K562 (cell line): ENCODE measurements around the gene MAPK1IP1L. TPM values are rescaled to one million over a fixed set of nuclear protein-coding genes. Genes with fewer than 3 reads are reported as not detected.
A peak's percentile ranks its signal among the peaks of the same experiment; 100 is the strongest.

Source experiments
- CBFA2T2 ChIP-seq: fragments of 450-650 bp; conservative IDR thresholded peaks from 2 replicates; pipeline ENCODE4 v1.6.1; 2017; ENCODE audit warnings: mild to moderate bottlenecking
- ELF2 ChIP-seq: fragments of 250-450 bp; sonication (Bioruptor Pico); IDR thresholded peaks from 2 replicates; pipeline ENCODE4 v1.5.0; 2021; ENCODE audit warnings: mild to moderate bottlenecking
- HNRNPL ChIP-seq: fragments of 200-400 bp; formaldehyde crosslinking; IDR thresholded peaks from 2 replicates; pipeline ENCODE4 v1.6.1; 2017; ENCODE audit warnings: low read depth, mild to moderate bottlenecking, low read length
- MTF1 ChIP-seq: fragments of 250-450 bp; sonication (Bioruptor Pico); IDR thresholded peaks from 2 replicates; pipeline ENCODE4 v1.9.0; 2021; ENCODE audit warnings: moderate library complexity, mild to moderate bottlenecking, inconsistent platforms, borderline replicate concordance
- MYC ChIP-seq, 2 experiments: fragments of 250-450 bp in 1 of 2; sonication (Bioruptor Pico) in 1 of 2; IDR thresholded peaks; 2 replicates each; pipeline versions ENCODE4 v1.5.1 to v1.6.1; 2012 to 2021; ENCODE audit warnings: low read depth in 2 of 2, borderline replicate concordance in 1 of 2, improper control_type of control experiment in 1 of 2, low read length in 1 of 2, mild to moderate bottlenecking in 1 of 2, moderate library complexity in 1 of 2
- PHF8 ChIP-seq: fragments of 200-600 bp; sonication (generic); IDR thresholded peaks from 2 replicates; pipeline ENCODE4 v1.6.1; 2012; ENCODE audit warnings: mixed run types, mild to moderate bottlenecking, inconsistent platforms, low read length, moderate library complexity, borderline replicate concordance
- ZBTB7A ChIP-seq: IDR thresholded peaks from 2 replicates; pipeline ENCODE4 v1.6.1; 2011; ENCODE audit warnings: low read depth, mild to moderate bottlenecking, low read length, moderate library complexity, borderline replicate concordance; ENCODE audit not compliant: control insufficient read depth
- polyA plus RNA-seq, 8 experiments: library from polyadenylated mRNA; depleted of rRNA in 4 of 8; stranded (reverse) in 5 of 8; unstranded in 3 of 8; fragments of >200 nt; fragmentation: Nextera tagmentation in 2 of 8; fragmentation: Illumina TruSeq in 1 of 8; extraction: Ambion mirVana in 2 of 8; extraction: Trizol in 1 of 8; gene quantifications; 2 replicates each; pipeline versions ENCODE4 v1.2.1 to v1.2.3, GENCODE V29; 2011 to 2014; ENCODE audit warnings: inconsistent platforms in 1 of 8, missing spikeins in 1 of 8
- total RNA-seq, 7 experiments: library from RNA; depleted of rRNA in 6 of 7; stranded (reverse); fragments of >200 nt in 6 of 7; fragmentation: Illumina TruSeq in 2 of 7; extraction: Trizol in 2 of 7; gene quantifications; 2 replicates each; pipeline versions ENCODE4 v1.2.1 to v1.2.3, GENCODE V29; 2011 to 2021; ENCODE audit warnings: low replicate concordance in 1 of 7
- TF ChIP-seq, protein P1 (sequence below): fragments of 250-450 bp; sonication (Bioruptor Pico); IDR thresholded peaks from 2 replicates; pipeline ENCODE4 v1.8.0; 2022; ENCODE audit warnings: inconsistent platforms
- TF ChIP-seq, protein P2 (sequence below): fragments of 450-650 bp; IDR thresholded peaks from 2 replicates; pipeline ENCODE4 v1.6.1; 2016
- TF ChIP-seq, protein P3 (sequence below): fragments of 250-450 bp; sonication (Bioruptor Pico); IDR thresholded peaks from 2 replicates; pipeline ENCODE4 v1.9.0; 2021; ENCODE audit warnings: mild to moderate bottlenecking, inconsistent platforms
- TF ChIP-seq, protein P4 (sequence below): sonication (generic); formaldehyde crosslinking; IDR thresholded peaks from 2 replicates; pipeline ENCODE4 v1.8.0; 2023; ENCODE audit warnings: mild to moderate bottlenecking, missing genetic modification reagents
- TF ChIP-seq, protein P5 (sequence below), 2 experiments: IDR thresholded peaks; 2 replicates each; pipeline ENCODE4 v1.6.1; 2011; ENCODE audit warnings: borderline replicate concordance in 1 of 2, control low read depth in 1 of 2, low read depth in 1 of 2, low read length in 1 of 2, mild to moderate bottlenecking in 1 of 2, mixed read lengths in 1 of 2, moderate library complexity in 1 of 2; ENCODE audit not compliant: insufficient read depth in 1 of 2, insufficient read length in 1 of 2, poor library complexity in 1 of 2, severe bottlenecking in 1 of 2; ENCODE audit errors: extremely low read depth in 1 of 2
- TF ChIP-seq, protein P6 (sequence below): conservative IDR thresholded peaks from 2 replicates; pipeline ENCODE4 v1.6.1; 2011; ENCODE audit warnings: low read depth, mild to moderate bottlenecking, low read length; ENCODE audit not compliant: control insufficient read depth
- TF ChIP-seq, protein P7 (sequence below): fragments of 250-450 bp; sonication (Bioruptor Pico); IDR thresholded peaks from 2 replicates; pipeline ENCODE4 v1.8.0; 2022; ENCODE audit warnings: moderate library complexity, mild to moderate bottlenecking, inconsistent platforms

Gene MAPK1IP1L
- total and polyA plus RNA-seq, 9 of the 15 experiments (the other 6 are each of a cell fraction or from before 2014, with no cell fraction given) = 32.7 to 99.4 (median 49.8) TPM

DNA sequence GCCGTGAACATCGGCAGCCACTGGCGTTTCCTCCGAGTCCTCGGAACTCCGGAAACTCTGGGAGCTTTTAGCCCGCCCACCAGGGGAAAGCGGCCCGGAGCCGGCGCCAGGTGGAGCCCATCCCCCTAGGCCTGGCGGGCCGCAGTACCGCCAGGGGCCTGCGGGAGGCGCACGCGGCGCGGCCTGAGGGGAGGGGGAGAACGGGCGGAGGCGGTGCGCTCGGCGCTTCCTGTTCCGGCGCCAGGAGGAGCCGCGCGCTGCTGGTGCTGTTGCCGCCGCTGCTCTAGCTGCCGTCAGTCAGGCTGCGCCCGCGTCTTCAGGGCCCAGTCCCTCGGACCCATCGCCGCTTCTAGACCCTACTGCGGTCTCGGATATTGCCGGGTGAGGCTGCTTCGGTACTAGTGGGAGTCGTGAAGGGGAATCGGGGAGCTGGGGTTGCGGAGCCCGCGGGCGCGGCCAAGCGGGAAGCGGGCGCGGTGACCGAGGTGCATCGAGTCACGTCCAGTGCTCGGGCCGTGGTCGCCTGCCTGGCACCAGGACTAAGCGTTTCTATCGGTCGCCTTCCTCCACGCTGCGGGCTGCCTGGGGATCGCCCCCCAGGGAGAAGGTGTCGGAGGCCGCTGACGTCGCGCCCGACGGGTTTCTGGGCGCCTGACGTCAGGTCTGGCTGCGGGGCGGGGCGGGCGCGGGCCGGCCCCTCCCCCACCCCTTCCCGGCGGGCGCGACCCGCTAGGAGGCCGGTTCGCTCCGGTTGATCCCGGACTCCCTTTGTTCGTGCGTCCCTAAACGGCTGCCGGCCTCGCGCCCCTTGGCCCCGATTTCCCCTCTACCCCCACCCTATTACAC is at the start of gene MAPK1IP1L (continued):
- TF ChIP-seq, protein P1, sequence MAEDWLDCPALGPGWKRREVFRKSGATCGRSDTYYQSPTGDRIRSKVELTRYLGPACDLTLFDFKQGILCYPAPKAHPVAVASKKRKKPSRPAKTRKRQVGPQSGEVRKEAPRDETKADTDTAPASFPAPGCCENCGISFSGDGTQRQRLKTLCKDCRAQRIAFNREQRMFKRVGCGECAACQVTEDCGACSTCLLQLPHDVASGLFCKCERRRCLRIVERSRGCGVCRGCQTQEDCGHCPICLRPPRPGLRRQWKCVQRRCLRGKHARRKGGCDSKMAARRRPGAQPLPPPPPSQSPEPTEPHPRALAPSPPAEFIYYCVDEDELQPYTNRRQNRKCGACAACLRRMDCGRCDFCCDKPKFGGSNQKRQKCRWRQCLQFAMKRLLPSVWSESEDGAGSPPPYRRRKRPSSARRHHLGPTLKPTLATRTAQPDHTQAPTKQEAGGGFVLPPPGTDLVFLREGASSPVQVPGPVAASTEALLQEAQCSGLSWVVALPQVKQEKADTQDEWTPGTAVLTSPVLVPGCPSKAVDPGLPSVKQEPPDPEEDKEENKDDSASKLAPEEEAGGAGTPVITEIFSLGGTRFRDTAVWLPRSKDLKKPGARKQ (CRISPR knock-in tag) = no peak
- no peak for TF ChIP-seq MTF1 (CRISPR knock-in tag)
- peak; percentile 88 for TF ChIP-seq MYC (IDR thresholded peaks at IDR 0.05; ENCODE audit: low read depth, low read length)
- peak; percentile 37; the same call in 1 of the 2 replicates for TF ChIP-seq MYC (CRISPR knock-in tag; IDR thresholded peaks at IDR 0.05; ENCODE audit: borderline replicate concordance, low read depth)
- peak; percentile 58 for TF ChIP-seq ZBTB7A
- TF ChIP-seq PHF8 = peak; percentile 99
- TF ChIP-seq, protein P2, sequence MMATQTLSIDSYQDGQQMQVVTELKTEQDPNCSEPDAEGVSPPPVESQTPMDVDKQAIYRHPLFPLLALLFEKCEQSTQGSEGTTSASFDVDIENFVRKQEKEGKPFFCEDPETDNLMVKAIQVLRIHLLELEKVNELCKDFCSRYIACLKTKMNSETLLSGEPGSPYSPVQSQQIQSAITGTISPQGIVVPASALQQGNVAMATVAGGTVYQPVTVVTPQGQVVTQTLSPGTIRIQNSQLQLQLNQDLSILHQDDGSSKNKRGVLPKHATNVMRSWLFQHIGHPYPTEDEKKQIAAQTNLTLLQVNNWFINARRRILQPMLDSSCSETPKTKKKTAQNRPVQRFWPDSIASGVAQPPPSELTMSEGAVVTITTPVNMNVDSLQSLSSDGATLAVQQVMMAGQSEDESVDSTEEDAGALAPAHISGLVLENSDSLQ = peak; percentile 71
- TF ChIP-seq, protein P3, sequence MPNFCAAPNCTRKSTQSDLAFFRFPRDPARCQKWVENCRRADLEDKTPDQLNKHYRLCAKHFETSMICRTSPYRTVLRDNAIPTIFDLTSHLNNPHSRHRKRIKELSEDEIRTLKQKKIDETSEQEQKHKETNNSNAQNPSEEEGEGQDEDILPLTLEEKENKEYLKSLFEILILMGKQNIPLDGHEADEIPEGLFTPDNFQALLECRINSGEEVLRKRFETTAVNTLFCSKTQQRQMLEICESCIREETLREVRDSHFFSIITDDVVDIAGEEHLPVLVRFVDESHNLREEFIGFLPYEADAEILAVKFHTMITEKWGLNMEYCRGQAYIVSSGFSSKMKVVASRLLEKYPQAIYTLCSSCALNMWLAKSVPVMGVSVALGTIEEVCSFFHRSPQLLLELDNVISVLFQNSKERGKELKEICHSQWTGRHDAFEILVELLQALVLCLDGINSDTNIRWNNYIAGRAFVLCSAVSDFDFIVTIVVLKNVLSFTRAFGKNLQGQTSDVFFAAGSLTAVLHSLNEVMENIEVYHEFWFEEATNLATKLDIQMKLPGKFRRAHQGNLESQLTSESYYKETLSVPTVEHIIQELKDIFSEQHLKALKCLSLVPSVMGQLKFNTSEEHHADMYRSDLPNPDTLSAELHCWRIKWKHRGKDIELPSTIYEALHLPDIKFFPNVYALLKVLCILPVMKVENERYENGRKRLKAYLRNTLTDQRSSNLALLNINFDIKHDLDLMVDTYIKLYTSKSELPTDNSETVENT (CRISPR knock-in tag) = peak; percentile 51; the same call in 1 of the 2 replicates
- peak; percentile 63; the same call in 1 of the 2 replicates for TF ChIP-seq ELF2 (CRISPR knock-in tag)
- TF ChIP-seq, protein P4, sequence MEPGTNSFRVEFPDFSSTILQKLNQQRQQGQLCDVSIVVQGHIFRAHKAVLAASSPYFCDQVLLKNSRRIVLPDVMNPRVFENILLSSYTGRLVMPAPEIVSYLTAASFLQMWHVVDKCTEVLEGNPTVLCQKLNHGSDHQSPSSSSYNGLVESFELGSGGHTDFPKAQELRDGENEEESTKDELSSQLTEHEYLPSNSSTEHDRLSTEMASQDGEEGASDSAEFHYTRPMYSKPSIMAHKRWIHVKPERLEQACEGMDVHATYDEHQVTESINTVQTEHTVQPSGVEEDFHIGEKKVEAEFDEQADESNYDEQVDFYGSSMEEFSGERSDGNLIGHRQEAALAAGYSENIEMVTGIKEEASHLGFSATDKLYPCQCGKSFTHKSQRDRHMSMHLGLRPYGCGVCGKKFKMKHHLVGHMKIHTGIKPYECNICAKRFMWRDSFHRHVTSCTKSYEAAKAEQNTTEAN = no peak
- TF ChIP-seq CBFA2T2 = 0 out of 2 replicates have a peak, but pooled peaks have one; percentile 2
- TF ChIP-seq, protein P5, sequence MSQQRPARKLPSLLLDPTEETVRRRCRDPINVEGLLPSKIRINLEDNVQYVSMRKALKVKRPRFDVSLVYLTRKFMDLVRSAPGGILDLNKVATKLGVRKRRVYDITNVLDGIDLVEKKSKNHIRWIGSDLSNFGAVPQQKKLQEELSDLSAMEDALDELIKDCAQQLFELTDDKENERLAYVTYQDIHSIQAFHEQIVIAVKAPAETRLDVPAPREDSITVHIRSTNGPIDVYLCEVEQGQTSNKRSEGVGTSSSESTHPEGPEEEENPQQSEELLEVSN (IDR thresholded peaks at IDR 0.05; ENCODE audit: borderline replicate concordance in 1 of 2, extremely low read depth in 1 of 2, insufficient read depth in 1 of 2, insufficient read length in 1 of 2, low read depth in 1 of 2, low read length in 1 of 2, poor library complexity in 1 of 2, severe bottlenecking in 1 of 2) = peak; percentile 15 to 65
- TF ChIP-seq, protein P6, sequence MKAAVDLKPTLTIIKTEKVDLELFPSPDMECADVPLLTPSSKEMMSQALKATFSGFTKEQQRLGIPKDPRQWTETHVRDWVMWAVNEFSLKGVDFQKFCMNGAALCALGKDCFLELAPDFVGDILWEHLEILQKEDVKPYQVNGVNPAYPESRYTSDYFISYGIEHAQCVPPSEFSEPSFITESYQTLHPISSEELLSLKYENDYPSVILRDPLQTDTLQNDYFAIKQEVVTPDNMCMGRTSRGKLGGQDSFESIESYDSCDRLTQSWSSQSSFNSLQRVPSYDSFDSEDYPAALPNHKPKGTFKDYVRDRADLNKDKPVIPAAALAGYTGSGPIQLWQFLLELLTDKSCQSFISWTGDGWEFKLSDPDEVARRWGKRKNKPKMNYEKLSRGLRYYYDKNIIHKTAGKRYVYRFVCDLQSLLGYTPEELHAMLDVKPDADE = 0 out of 2 replicates have a peak, but pooled peaks have one; percentile 15
- no peak for TF ChIP-seq HNRNPL
- TF ChIP-seq, protein P7, sequence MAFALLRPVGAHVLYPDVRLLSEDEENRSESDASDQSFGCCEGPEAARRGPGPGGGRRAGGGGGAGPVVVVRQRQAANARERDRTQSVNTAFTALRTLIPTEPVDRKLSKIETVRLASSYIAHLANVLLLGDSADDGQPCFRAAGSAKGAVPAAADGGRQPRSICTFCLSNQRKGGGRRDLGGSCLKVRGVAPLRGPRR (CRISPR knock-in tag) = no peak
